B cell (primary cell): ENCODE data around the gene EFNA5. TPM values are rescaled to one million over a fixed set of nuclear protein-coding genes. Genes with fewer than 3 reads are reported as not detected.

Source experiments
- ATAC-seq: fragments of 200-7000 bp; cut with Tn5 transposase; one replicate; pipeline ENCODE4 v1.10.0; 2021; ENCODE audit warnings: low read depth, mild to moderate bottlenecking, moderate number of reproducible peaks, moderate library complexity
- CTCF ChIA-PET: fragments of 350-600 bp; sonication (Branson Sonifier 250); formaldehyde crosslinking; loops from one replicate; lab custom pipeline; 2021; ENCODE audit warnings: antibody characterized with exemption, inconsistent platforms; lab: Charles Lee
- POLR2A ChIA-PET: fragments of 350-600 bp; sonication (Branson Sonifier 250); formaldehyde crosslinking; loops from one replicate; lab custom pipeline; 2021; ENCODE audit warnings: antibody characterized with exemption; lab: Charles Lee
- DNase-seq: peaks from one replicate; pipeline ENCODE4 v3.0.0; 2013
- H2AFZ ChIP-seq: 2 replicates; pipeline ENCODE4 v1.6.1; 2012; ENCODE audit warnings: mild to moderate bottlenecking, low read depth, low read length; ENCODE audit not compliant: insufficient read depth, poor library complexity, severe bottlenecking
- H3K27ac ChIP-seq, 2 donors: 1 replicate in 1 of 2; 2 replicates in 1 of 2; pipeline ENCODE4 v1.5.1; 2012 to 2013; ENCODE audit warnings: low read length in 2 of 2, mild to moderate bottlenecking in 2 of 2, moderate library complexity in 1 of 2
- H3K27me3 ChIP-seq, 4 experiments: fragments of 200-600 bp in 1 of 4; sonication (generic) in 1 of 4; replicated peaks in 1 of 4; 1 replicate in 2 of 4; 2 replicates in 2 of 4; pipeline versions ENCODE4 v1.6.1 to v1.7.0; 2013 to 2016; ENCODE audit warnings: low read length in 3 of 4, mild to moderate bottlenecking in 2 of 4, mixed read lengths in 1 of 4, moderate library complexity in 1 of 4; ENCODE audit not compliant: insufficient read depth in 4 of 4, control insufficient read depth in 3 of 4; ENCODE audit errors: control extremely low read depth in 1 of 4
- H3K36me3 ChIP-seq, 2 experiments: replicated peaks in 1 of 2; 1 replicate in 1 of 2; 2 replicates in 1 of 2; pipeline versions ENCODE4 v1.6.1 to v1.7.1; 2013; ENCODE audit warnings: low read length in 1 of 2; ENCODE audit not compliant: insufficient read depth in 2 of 2, control insufficient read depth in 1 of 2; ENCODE audit errors: control extremely low read depth in 1 of 2, extremely low read depth in 1 of 2
- H3K4me1 ChIP-seq, 2 donors: fragments of 200-600 bp in 1 of 2; sonication (generic) in 1 of 2; 1 replicate in 1 of 2; 2 replicates in 1 of 2; pipeline versions ENCODE4 v1.5.1 to v1.6.1; 2013 to 2017; ENCODE audit warnings: low read length in 2 of 2; ENCODE audit not compliant: control insufficient read depth in 2 of 2, insufficient read depth in 2 of 2
- H3K4me2 ChIP-seq: replicated peaks from 2 replicates; pipeline ENCODE3; 2012; ENCODE audit warnings: mild to moderate bottlenecking, low read depth, low read length; ENCODE audit not compliant: poor library complexity, severe bottlenecking
- H3K4me3 ChIP-seq, 5 experiments: fragments of 200-600 bp in 1 of 5; sonication (generic) in 1 of 5; 1 replicate in 3 of 5; 2 replicates in 2 of 5; pipeline versions ENCODE4 v1.5.1 to v1.7.0; 2011 to 2016; ENCODE audit warnings: low read length in 4 of 5, mild to moderate bottlenecking in 4 of 5, low read depth in 2 of 5, control low read depth in 1 of 5, moderate library complexity in 1 of 5; ENCODE audit not compliant: insufficient read depth in 1 of 5; ENCODE audit errors: control extremely low read depth in 1 of 5, extremely low read depth in 1 of 5
- H3K79me2 ChIP-seq: fragments of 200-600 bp; sonication (generic); one replicate; pipeline ENCODE4 v1.6.0; 2016; ENCODE audit warnings: low read length; ENCODE audit not compliant: control insufficient read depth, insufficient read depth
- H3K9ac ChIP-seq: fragments of 200-600 bp; sonication (generic); 2 replicates; pipeline ENCODE4 v1.6.1; 2017; ENCODE audit warnings: mild to moderate bottlenecking, low read length, moderate library complexity
- H3K9me3 ChIP-seq, 3 donors: one replicate each; pipeline versions ENCODE4 v1.6.1 to v1.7.1; 2013; ENCODE audit warnings: low read length in 2 of 3; ENCODE audit not compliant: control insufficient read depth in 2 of 3, insufficient read depth in 1 of 3; ENCODE audit errors: control extremely low read depth in 1 of 3
- H4K20me1 ChIP-seq: 2 replicates; pipeline ENCODE4 v1.6.0; 2012; ENCODE audit warnings: mild to moderate bottlenecking, low read length; ENCODE audit not compliant: insufficient read depth, control insufficient read depth, poor library complexity, severe bottlenecking
- H3K27ac Mint-ChIP-seq: one replicate; pipeline ENCODE4 v1.8.0; 2021; ENCODE audit warnings: mixed read lengths
- H3K27me3 Mint-ChIP-seq: one replicate; pipeline ENCODE4 v1.8.0; 2021; ENCODE audit warnings: mixed read lengths
- H3K4me1 Mint-ChIP-seq: one replicate; pipeline ENCODE4 v1.8.0; 2021; ENCODE audit warnings: mixed read lengths
- H3K4me3 Mint-ChIP-seq: one replicate; pipeline ENCODE4 v1.8.0; 2021; ENCODE audit warnings: mixed read lengths
- H3K9me3 Mint-ChIP-seq: one replicate; pipeline ENCODE4 v1.8.0; 2022; ENCODE audit warnings: mixed read lengths; ENCODE audit not compliant: insufficient read depth
- EZH2 ChIP-seq: IDR thresholded peaks from 2 replicates; pipeline ENCODE4 v1.6.1; 2012; ENCODE audit warnings: borderline replicate concordance, low read depth, mild to moderate bottlenecking, moderate library complexity, low read length; ENCODE audit not compliant: insufficient read depth, poor library complexity, severe bottlenecking
- WGBS: methylation state at CpG from one replicate; pipeline ENCODE4 v1.1.5; 2013; ENCODE audit warnings: missing lambda C conversion rate; ENCODE audit not compliant: insufficient coverage; 5-methylcytosine and 5-hydroxymethylcytosine counted together
- intact Hi-C: fragments of 100-400 bp; cut with micrococcal nuclease; formaldehyde crosslinking; loops from one replicate; pipeline ENCODE4 v1.10.0; 2022
- polyA plus RNA-seq: library from polyadenylated mRNA; depleted of rRNA; stranded (reverse); fragments of >200 nt; gene quantifications from 2 replicates; pipeline ENCODE4 v1.2.3, GENCODE V29; 2012
- total RNA-seq, 2 donors: library from RNA; stranded (reverse); fragments of 120-200 nt in 1 of 2; gene quantifications; 1 replicate in 1 of 2; 2 replicates in 1 of 2; pipeline versions ENCODE4 v1.2.3 to v1.2.4, GENCODE V29; 2013 to 2022
- TF ChIP-seq, protein P1 (sequence below): fragments of 200-600 bp; IDR thresholded peaks from one replicate; pipeline ENCODE4 v1.8.0; 2022; ENCODE audit warnings: antibody characterized with exemption, mild to moderate bottlenecking

EFNA5 gene
- total and polyA plus RNA-seq, 2 donors (not counting 1 experiment from before 2014, with no cell fraction given) = not detected

DNA sequence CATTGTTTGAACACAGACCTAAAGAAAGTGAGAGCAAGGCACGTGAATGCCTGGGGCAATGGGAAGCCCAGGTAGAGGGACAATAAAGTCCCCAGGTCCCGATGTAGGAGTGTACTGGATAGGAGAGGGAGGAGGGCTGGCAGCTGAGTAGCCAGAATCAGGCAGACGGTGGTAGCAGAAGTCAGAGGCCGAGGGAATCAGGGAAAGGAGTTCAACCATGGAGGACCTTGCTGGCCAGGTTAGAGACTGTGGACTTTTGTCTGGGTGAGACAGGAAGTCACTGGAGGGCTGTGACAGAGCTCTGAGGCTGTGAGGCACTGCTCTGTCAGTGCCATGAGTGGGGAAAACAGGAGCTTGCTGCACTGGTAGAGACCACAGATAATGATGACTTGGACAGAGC, 248.2 kb downstream of the EFNA5 start:
- Mint-ChIP-seq H3K4me3 (no peak overlapping the region), H3K4me1 (no peaks in the 10 kb centered on the region), H3K9me3 (no peaks in the 10 kb centered on the region), H3K27ac (no peak overlapping the region), H3K27me3 (peaks cover 4% of the 10 kb centered on the region)
- Histone ChIP-seq H3K27me3 (no peaks in the 10 kb centered on the region), H4K20me1 (no peaks in the 10 kb centered on the region), H3K4me2 (no peak overlapping the region), H3K79me2 (no peaks in the 10 kb centered on the region), H3K9ac (no peak overlapping the region), H3K27ac (no peak overlapping the region), H3K9me3 (no peaks in the 10 kb centered on the region), H2AFZ (no peak overlapping the region), H3K36me3 (no peaks in the 10 kb centered on the region), H3K4me3 (no peak overlapping the region), H3K4me1 (no peaks in the 10 kb centered on the region)
- ATAC-seq (no peak), DNase-seq (no peak)
- 96% methylated on average over 4 of the region's 4 CpGs for WGBS
- intact Hi-C loops = no loop called here
- no peak for TF ChIP-seq EZH2
- TF ChIP-seq, protein P1, sequence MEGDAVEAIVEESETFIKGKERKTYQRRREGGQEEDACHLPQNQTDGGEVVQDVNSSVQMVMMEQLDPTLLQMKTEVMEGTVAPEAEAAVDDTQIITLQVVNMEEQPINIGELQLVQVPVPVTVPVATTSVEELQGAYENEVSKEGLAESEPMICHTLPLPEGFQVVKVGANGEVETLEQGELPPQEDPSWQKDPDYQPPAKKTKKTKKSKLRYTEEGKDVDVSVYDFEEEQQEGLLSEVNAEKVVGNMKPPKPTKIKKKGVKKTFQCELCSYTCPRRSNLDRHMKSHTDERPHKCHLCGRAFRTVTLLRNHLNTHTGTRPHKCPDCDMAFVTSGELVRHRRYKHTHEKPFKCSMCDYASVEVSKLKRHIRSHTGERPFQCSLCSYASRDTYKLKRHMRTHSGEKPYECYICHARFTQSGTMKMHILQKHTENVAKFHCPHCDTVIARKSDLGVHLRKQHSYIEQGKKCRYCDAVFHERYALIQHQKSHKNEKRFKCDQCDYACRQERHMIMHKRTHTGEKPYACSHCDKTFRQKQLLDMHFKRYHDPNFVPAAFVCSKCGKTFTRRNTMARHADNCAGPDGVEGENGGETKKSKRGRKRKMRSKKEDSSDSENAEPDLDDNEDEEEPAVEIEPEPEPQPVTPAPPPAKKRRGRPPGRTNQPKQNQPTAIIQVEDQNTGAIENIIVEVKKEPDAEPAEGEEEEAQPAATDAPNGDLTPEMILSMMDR = no peak
- ChIA-PET CTCF (no interaction called here), POLR2A (no interaction called here)

DNA sequence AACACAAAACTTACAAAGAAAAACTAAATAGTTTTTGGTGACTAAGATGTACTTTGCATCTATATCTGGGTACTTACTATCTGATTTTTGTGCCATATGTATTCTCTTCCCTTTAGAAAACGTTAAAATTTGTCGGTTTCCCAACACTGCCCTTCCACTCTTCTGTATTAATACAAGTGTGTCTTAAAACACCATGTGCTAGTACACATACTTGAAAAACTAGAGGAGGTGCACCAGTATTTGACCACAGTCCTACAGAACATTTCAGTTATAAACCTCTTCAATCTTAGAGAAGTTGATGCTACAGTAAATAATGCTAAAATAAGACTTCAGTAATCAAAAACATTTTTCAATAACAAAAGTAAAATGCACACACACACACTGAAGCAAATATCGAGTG, 251.2 kb downstream of the EFNA5 start:
- no peaks in the 10 kb centered on the region for H3K4me1 Mint-ChIP-seq
- H3K9me3 Mint-ChIP-seq = no peaks in the 10 kb centered on the region
- Histone ChIP-seq H3K4me2 (no peak overlapping the region), H3K36me3 (no peaks in the 10 kb centered on the region), H3K79me2 (no peaks in the 10 kb centered on the region), H4K20me1 (no peaks in the 10 kb centered on the region), H3K4me3 (no peak overlapping the region), H2AFZ (no peak overlapping the region), H3K4me1 (no peaks in the 10 kb centered on the region), H3K9ac (no peak overlapping the region), H3K9me3 (no peaks in the 10 kb centered on the region), H3K27ac (no peak overlapping the region), H3K27me3 (no peaks in the 10 kb centered on the region)
- POLR2A ChIA-PET = no interaction called here
- CTCF ChIA-PET = no interaction called here
- no peak for TF ChIP-seq EZH2
- TF ChIP-seq, protein P1 = no peak
- 67% methylated on average over 1 of the region's 3 CpGs for WGBS
- H3K4me3 Mint-ChIP-seq = no peak overlapping the region
- intact Hi-C loops = no loop called here
- no peak overlapping the region for H3K27ac Mint-ChIP-seq
- H3K27me3 Mint-ChIP-seq = peaks cover 4% of the 10 kb centered on the region
- DNase-seq (no peak), ATAC-seq (no peak)
